Heart left ventricle (tissue), 13 donors: ENCODE data around the gene RBL1.

Experiments used
- CTCF ChIP-seq, 12 donors: fragments of 200-600 bp; sonication (generic) in 4 of 12; IDR thresholded peaks; one replicate each; pipeline versions ENCODE4 v1.5.0 to v1.8.0; 2018 to 2022; ENCODE audit warnings: antibody characterized with exemption in 12 of 12, mild to moderate bottlenecking in 5 of 12
- POLR2A ChIP-seq, 2 donors: fragments of 450-650 bp; IDR thresholded peaks; one replicate each; pipeline ENCODE4 v1.6.1; 2017; ENCODE audit warnings: antibody characterized with exemption in 2 of 2, mild to moderate bottlenecking in 2 of 2, moderate library complexity in 2 of 2
- donor health status: ischemic (EF 13 %, LVEDD 7.1; RV severe dilation, severe dysfunction).
- donor health status: DM: no; HTN: yes; CAD: no.
- donor health status: DM: no; HTN: no; CAD: no.
- donor health status: ischemic (EF 25% LVEDD 6.9; RV normal size, moderate dysfunction).
- donor health status: ischemic (EF 25% LVEDD 5.7; RV mildly dilated, moderate dysfunction).
- donor health status: ischemic (EF 35%, LVEDD 5.7; RV mildly dilated, moderate dysfunction).
- donor health status: nonischemic (EF 11% LVEDD 7.7; RV severe dilation, severe dysfunction).
- donor health status: DM: yes; HTN: yes; CAD: no.
- donor health status: PGD.
- donor health status: ischemic (EF 29% LVEDD 5.4; RV normal size, mild dysfunction).
- donor health status: nonischemic (EF 23%, LVEDD 6.1; RV moderate dilation, normal function).

DNA sequence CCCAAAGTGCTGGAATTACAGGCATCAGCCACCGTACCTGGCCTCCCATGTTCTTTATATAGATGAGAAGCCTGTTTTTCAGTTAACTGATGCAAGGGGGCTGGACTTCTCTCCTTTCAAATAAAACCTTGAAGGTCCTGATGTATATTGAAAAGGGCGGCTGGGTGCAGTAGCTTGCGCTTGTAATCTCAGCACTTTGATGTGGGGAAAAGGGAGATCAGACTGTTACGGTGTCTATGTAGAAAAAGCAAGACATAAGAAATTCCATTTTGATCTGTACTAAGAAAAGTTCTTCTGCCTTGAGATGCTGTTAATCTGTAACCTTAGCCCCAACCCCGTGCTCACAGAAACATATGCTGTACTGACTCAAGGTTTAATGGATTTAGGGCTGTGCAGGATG lies 128.2 kb downstream of the RBL1 start:
- no peak for TF ChIP-seq CTCF (IDR thresholded peaks at IDR 0.05)
- TF ChIP-seq POLR2A (IDR thresholded peaks at IDR 0.05) = no peak
